ENCODE measurements around the gene CST2. TPM values are rescaled to one million over a fixed set of nuclear protein-coding genes. Genes with fewer than 3 reads are reported as not detected.

CST2 gene
- not detected in 2 replicates for total RNA-seq
- polyA plus RNA-seq = not detected in 2 replicates

GRCh38 chr20:23826541-23827021 lies at the start of gene CST2:
TSS of gene CST2 (minus strand) at chr20:23826729. CDS start at chr20:23826660, 69 bp downstream.
- TF ChIP-seq, protein P1, sequence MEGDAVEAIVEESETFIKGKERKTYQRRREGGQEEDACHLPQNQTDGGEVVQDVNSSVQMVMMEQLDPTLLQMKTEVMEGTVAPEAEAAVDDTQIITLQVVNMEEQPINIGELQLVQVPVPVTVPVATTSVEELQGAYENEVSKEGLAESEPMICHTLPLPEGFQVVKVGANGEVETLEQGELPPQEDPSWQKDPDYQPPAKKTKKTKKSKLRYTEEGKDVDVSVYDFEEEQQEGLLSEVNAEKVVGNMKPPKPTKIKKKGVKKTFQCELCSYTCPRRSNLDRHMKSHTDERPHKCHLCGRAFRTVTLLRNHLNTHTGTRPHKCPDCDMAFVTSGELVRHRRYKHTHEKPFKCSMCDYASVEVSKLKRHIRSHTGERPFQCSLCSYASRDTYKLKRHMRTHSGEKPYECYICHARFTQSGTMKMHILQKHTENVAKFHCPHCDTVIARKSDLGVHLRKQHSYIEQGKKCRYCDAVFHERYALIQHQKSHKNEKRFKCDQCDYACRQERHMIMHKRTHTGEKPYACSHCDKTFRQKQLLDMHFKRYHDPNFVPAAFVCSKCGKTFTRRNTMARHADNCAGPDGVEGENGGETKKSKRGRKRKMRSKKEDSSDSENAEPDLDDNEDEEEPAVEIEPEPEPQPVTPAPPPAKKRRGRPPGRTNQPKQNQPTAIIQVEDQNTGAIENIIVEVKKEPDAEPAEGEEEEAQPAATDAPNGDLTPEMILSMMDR (IDR thresholded peaks at IDR 0.05; ENCODE audit: low read depth, low read length) = no peak
- Histone ChIP-seq H3K4me1 (ENCODE audit: low read depth) (no peaks in the 10 kb centered on the region), H3K4me3 (no peak within 1 kb of the TSS), H3K9me3 (ENCODE audit: low read depth) (no peaks in the 10 kb centered on the region), H3K27me3 (no peaks in the 10 kb centered on the region), H3K27ac (no peak within 1 kb of the TSS), H3K36me3 (no peaks in the 10 kb centered on the region)
- DNase-seq (ENCODE audit: low read depth in 1 of 2, low spot score in 1 of 2) = peak in 1 of 2 donors; percentile 21

DNA sequence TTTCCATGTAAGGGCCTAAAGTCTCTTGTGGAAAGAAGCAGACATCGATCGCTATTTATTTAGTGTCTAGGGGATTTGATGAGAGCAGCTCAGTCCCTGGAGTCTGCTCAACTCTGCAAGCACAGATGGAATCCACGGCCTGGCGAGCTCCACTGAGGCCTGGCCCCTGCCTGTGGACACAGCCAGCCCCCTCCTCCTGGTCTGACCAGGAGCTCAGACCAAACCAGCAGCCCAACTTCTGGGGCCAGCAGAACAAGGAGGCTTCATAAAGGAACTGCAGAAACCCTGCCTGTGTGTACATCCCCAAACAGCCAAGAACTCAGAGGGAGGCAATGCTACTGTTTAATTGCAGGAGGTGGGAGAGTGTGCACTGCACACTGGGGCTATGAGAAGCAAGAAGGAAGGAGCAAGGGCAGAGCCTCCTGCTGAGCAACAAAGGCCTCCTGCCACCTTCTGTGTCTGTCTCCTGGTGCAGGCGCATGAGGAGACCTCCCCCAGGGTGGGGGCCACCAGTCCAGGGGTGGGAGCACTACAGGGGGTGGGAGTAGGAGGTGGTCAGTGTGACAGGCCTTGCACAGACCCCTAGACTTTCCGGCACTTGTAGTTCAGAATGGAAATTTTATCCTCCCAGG lies 49.2 kb upstream of the CST2 start:
- Histone ChIP-seq H3K9me3 (ENCODE audit: low read depth) (no peaks in the 10 kb centered on the region), H3K4me3 (no peak overlapping the region), H3K4me1 (ENCODE audit: low read depth) (no peaks in the 10 kb centered on the region), H3K36me3 (no peaks in the 10 kb centered on the region), H3K27ac (no peak overlapping the region), H3K27me3 (no peaks in the 10 kb centered on the region)
- TF ChIP-seq, protein P1 (IDR thresholded peaks at IDR 0.05; ENCODE audit: low read depth, low read length) = no peak
- no peak for DNase-seq (ENCODE audit: low read depth in 1 of 2, low spot score in 1 of 2)

DNA sequence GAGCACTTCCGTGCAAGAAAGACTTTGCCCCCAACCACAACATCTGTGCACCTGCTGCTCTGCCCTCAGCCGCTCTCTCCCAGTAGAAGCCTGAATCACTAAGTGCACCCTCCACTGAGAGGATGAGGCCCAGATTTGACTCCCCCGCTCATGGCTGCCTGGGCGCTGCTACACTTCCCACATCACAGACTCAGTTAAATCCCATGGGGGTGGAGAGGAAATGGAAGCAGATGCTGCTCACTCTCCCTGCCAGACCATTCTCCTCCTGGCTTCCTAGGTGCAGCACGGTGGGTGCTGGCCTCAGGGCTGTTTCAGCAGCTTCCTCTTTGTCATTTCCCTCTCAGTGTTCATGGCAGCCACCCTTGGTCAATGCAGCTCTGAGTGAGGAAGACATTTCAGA lies 48.2 kb upstream of the CST2 start:
- H3K27ac ChIP-seq = no peak overlapping the region
- no peaks in the 10 kb centered on the region for H3K4me1 ChIP-seq (ENCODE audit: low read depth)
- no peaks in the 10 kb centered on the region for H3K9me3 ChIP-seq (ENCODE audit: low read depth)
- DNase-seq (ENCODE audit: low read depth in 1 of 2, low spot score in 1 of 2) = no peak
- no peaks in the 10 kb centered on the region for H3K27me3 ChIP-seq
- no peak overlapping the region for H3K4me3 ChIP-seq
- TF ChIP-seq, protein P1 (IDR thresholded peaks at IDR 0.05; ENCODE audit: low read depth, low read length) = no peak
- H3K36me3 ChIP-seq = no peaks in the 10 kb centered on the region

GRCh38 chr20:23873370-23874015 lies 47.0 kb upstream of the CST2 start:
- TF ChIP-seq, protein P1 (IDR thresholded peaks at IDR 0.05; ENCODE audit: low read depth, low read length) = no peak
- no peak overlapping the region for H3K4me3 ChIP-seq
- no peak overlapping the region for H3K27ac ChIP-seq
- no peak for DNase-seq (ENCODE audit: low read depth in 1 of 2, low spot score in 1 of 2)
- no peaks in the 10 kb centered on the region for H3K4me1 ChIP-seq (ENCODE audit: low read depth)
- no peaks in the 10 kb centered on the region for H3K27me3 ChIP-seq
- H3K36me3 ChIP-seq = no peaks in the 10 kb centered on the region
- no peaks in the 10 kb centered on the region for H3K9me3 ChIP-seq (ENCODE audit: low read depth)

DNA sequence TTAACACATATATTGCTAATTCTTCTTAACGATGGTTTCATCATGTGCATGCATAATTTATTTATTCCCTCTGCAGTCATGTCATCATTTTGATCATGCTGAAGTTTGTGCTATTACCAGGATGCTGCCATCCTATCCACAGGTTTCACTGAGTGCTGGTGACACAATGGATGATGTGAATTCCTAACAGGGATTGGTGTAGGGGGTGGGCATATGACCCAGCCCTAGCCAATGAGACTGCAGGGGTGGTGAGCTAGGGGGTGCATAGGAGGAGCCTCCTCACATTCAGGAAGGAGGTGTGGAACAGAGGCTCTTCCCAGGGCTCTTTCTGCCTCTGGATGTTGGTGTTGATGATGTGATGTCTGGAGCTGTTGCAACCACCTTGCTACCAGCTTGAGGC lies 45.5 kb upstream of the CST2 start:
- DNase-seq (ENCODE audit: low read depth in 1 of 2, low spot score in 1 of 2) = no peak
- H3K9me3 ChIP-seq (ENCODE audit: low read depth) = no peaks in the 10 kb centered on the region
- TF ChIP-seq, protein P1 (IDR thresholded peaks at IDR 0.05; ENCODE audit: low read depth, low read length) = no peak

More for the DNA sequence above, 45.5 kb upstream of the CST2 start:
- H3K4me1 ChIP-seq (ENCODE audit: low read depth) = no peaks in the 10 kb centered on the region
- no peak overlapping the region for H3K4me3 ChIP-seq
- H3K27ac ChIP-seq = no peak overlapping the region
- H3K27me3 ChIP-seq = no peaks in the 10 kb centered on the region
- H3K36me3 ChIP-seq = no peaks in the 10 kb centered on the region

Data from cardiac muscle cell (in vitro differentiated cells and primary cell).